K562 (cell line): ENCODE data around the gene ZDHHC14. TPM values are rescaled to one million over a fixed set of nuclear protein-coding genes. Genes with fewer than 3 reads are reported as not detected.

ENCODE experiments used
- ARID3A ChIP-seq: IDR thresholded peaks from 2 replicates; pipeline ENCODE4 v1.6.1; 2012; ENCODE audit warnings: low read depth, low read length, improper control_type of control experiment, borderline replicate concordance
- CBFA2T3 ChIP-seq: fragments of 450-650 bp; IDR thresholded peaks from 2 replicates; pipeline ENCODE4 v1.6.1; 2017
- CUX1 ChIP-seq: fragments of 200-800 bp; sonication (Bioruptor generic); IDR thresholded peaks from 2 replicates; pipeline ENCODE4 v1.6.1; 2016; ENCODE audit warnings: missing genetic modification characterization, missing compliant biosample characterization
- JUNB ChIP-seq: fragments of 450-650 bp; formaldehyde crosslinking; conservative IDR thresholded peaks from 2 replicates; pipeline ENCODE4 v1.4.0; 2020; ENCODE audit warnings: mild to moderate bottlenecking
- PRPF4 ChIP-seq: fragments of 200-400 bp; formaldehyde crosslinking; IDR thresholded peaks from one replicate; pipeline ENCODE4 v1.6.1; 2017; ENCODE audit warnings: low read length, low read depth, mild to moderate bottlenecking; ENCODE audit not compliant: insufficient read depth, poor library complexity, severe bottlenecking
- REST ChIP-seq, 2 experiments: fragments of 450-650 bp; formaldehyde crosslinking in 1 of 2; IDR thresholded peaks; 2 replicates each; pipeline versions ENCODE4 v1.4.0 to v1.6.1; 2014 to 2020; ENCODE audit warnings: mild to moderate bottlenecking in 2 of 2, borderline replicate concordance in 1 of 2, low read depth in 1 of 2
- SAP30 ChIP-seq: fragments of 200-600 bp; sonication (generic); IDR thresholded peaks from 2 replicates; pipeline ENCODE4 v1.6.1; 2012; ENCODE audit warnings: borderline replicate concordance, low read depth, mild to moderate bottlenecking, moderate library complexity, low read length, control low read depth, inconsistent platforms; ENCODE audit not compliant: insufficient read depth, poor library complexity, severe bottlenecking
- TAF9B ChIP-seq: fragments of 450-650 bp; IDR thresholded peaks from 2 replicates; pipeline ENCODE4 v1.6.1; 2018; ENCODE audit warnings: mild to moderate bottlenecking; ENCODE audit not compliant: partially characterized antibody
- ZNF431 ChIP-seq: sonication (generic); formaldehyde crosslinking; IDR thresholded peaks from 2 replicates; pipeline ENCODE4 v1.8.0; 2022; ENCODE audit warnings: mild to moderate bottlenecking, missing genetic modification reagents
- ZNF778 ChIP-seq: fragments of 450-650 bp; formaldehyde crosslinking; IDR thresholded peaks from 2 replicates; pipeline ENCODE4 v1.4.0; 2020; ENCODE audit warnings: mild to moderate bottlenecking, moderate library complexity
- polyA plus RNA-seq, 8 experiments: library from polyadenylated mRNA; depleted of rRNA in 4 of 8; stranded (reverse) in 5 of 8; unstranded in 3 of 8; fragments of >200 nt; fragmentation: Nextera tagmentation in 2 of 8; fragmentation: Illumina TruSeq in 1 of 8; extraction: Ambion mirVana in 2 of 8; extraction: Trizol in 1 of 8; gene quantifications; 2 replicates each; pipeline versions ENCODE4 v1.2.1 to v1.2.3, GENCODE V29; 2011 to 2014; ENCODE audit warnings: inconsistent platforms in 1 of 8, missing spikeins in 1 of 8
- total RNA-seq, 7 experiments: library from RNA; depleted of rRNA in 6 of 7; stranded (reverse); fragments of >200 nt in 6 of 7; fragmentation: Illumina TruSeq in 2 of 7; extraction: Trizol in 2 of 7; gene quantifications; 2 replicates each; pipeline versions ENCODE4 v1.2.1 to v1.2.3, GENCODE V29; 2011 to 2021; ENCODE audit warnings: low replicate concordance in 1 of 7

The ZDHHC14 gene
- total and polyA plus RNA-seq, 9 of the 15 experiments (the other 6 are each of a cell fraction or from before 2014, with no cell fraction given), result 0.92 to 23.1 (median 13.8) TPM

- TF ChIP-seq REST (IDR thresholded peaks at IDR 0.05; ENCODE audit: borderline replicate concordance) (peak; percentile 48), REST (CRISPR knock-in tag; IDR thresholded peaks at IDR 0.05; ENCODE audit: low read depth) (no peak), PRPF4 (no peak), SAP30 (peak; percentile 49), JUNB (CRISPR knock-in tag) (no peak), ZNF431 (CRISPR knock-in tag) (no peak), TAF9B (peak; percentile 55), ARID3A (no peak), ZNF778 (CRISPR knock-in tag) (no peak), CBFA2T3 (no peak), CUX1 (CRISPR knock-in tag) (0 out of 2 replicates have a peak, but pooled peaks have one; percentile 55)
Measured at GRCh38 chr6:157518397-157519250, 137.6 kb downstream of the ZDHHC14 start (continued).
